Stimulated activated CD8-positive, alpha-beta memory T cell treated with anti-CD3 and anti-CD28 coated beads, Interleukin-12 subunit alpha, Interleukin-12 subunit beta, amount 100 ng/mL, for 24 hours (primary cell): ENCODE results near the gene TMEM19.

Source experiments
- DNase-seq: peaks from one replicate; pipeline ENCODE4 v3.0.0-alpha.2; 2020; ENCODE audit errors: extremely low read depth

The TMEM19 gene

DNA sequence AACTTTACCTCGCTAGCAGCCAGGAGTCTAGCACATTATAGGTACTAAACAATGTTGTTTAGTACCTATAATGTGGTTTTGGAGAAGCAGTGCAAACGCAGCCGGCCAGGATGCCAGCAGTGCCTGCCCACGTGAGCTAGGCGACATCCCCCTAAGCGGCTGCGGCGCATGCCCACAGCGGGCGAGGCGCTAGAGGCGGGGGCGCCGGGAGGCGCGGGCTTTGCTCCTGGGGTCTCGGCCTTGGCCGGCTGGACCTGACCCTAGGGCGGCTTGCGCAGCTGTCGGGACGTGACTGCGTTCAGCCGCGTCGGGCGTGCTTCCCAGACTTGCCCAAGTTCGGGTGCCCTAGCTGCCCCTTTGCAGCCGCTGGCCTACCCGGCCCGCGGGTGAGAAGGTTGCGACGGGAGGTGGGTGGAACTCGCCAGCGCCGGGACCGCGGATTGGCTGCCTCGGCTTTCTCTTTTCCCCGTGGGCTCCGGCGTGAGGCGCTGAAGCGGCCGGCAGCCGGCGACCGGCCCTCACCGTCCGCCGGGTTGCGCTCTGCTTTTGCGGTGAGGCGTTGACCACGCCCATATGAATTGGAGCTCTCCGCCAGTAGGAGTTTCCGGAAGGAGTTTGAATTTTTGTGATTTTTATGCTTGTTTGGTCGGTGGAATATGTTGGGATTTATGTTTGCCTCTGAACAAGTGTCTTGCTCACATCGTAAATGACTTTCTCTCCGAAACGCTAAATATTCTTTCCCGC, at the start of gene TMEM19:
Gene TMEM19, plus strand, starts transcription at position 169 of the 744 bp plus-strand sequence. CDS start 599 bp downstream, outside the sequence.
- peak; percentile 64 for DNase-seq

DNA sequence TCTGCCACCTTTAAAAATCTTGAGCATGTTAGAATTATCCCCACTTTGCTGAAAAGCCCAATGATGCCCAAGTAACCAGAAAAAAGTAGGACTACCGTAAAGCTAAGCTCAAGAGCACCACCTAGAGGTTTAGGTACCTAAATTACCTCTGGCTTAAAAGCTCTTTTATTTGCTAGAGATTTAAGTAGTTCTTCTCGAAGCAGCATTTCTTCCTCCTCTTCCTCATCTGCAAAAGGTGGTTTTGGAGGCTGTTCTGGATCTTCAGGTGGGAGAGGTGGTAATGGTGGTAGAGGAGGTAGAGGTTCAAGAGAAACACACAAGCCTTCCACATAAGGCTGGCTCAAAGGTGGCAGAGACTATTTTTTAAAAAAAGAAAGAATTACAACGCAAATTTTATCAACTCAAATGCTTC, 49.2 kb upstream of the TMEM19 start:
- DNase-seq: no peak

- DNase-seq: no peak
Measured at GRCh38 chr12:71638499-71638898, 47.4 kb upstream of the TMEM19 start.

DNA sequence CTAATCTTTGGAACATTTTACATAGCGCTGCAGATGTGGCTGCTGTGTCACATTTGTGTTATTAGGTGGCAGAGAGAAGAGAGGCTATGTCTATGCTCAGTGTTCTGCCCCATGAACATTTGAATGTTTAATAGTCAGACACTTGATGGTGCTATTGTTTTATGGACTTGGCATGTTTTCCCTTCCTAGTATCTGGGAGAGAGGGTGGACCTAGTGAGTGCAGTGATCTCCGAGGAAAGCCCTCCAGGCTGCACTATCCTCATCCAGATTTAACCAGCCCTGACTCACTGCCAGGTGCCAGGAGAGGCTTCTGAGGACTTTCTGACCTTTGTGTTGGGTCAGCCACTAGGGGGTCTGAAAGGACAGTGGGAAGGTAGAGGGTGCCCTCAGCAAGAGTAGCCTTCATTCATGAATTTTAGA, 46.5 kb upstream of the TMEM19 start:
- no peak for DNase-seq

DNA sequence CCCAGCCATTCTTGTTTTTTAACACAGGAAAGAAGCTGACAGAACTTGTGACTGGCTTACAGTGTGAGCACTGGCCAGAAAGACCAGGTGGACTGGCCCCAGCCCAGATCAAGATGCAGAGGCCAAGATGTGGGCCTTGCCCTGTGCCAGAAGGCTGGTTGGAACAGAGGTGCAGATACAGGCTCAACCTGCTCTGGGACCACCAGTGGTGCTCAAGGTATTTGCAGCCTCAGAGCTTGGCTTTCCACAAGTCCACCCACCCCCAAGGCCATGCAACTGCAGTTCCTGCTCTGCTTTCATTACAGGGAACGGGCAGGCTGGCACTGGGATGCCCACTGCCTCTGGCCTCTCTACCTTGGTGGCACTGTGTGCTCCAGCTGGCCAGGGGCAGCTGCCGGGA, 45.6 kb upstream of the TMEM19 start:
- DNase-seq: no peak

DNA sequence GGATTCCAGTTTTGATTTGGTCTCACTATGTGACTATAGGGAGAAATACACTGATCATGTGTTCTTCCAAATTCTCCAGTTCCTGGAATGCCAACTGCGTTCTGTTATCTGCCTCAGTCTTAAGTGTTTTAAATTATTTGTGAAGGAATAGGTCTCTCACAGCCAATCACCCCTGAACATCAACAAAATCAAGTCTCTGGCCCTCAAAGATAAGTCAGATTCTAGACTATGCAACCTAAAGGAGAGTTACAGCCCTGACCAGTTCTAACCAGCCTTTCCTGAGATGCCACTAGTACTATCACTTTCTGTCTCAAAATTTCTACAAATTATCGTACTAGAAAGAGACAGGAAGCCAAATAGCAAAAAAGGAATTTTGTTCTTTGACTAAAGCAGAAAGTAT, 44.5 kb upstream of the TMEM19 start:
- DNase-seq: no peak

DNA sequence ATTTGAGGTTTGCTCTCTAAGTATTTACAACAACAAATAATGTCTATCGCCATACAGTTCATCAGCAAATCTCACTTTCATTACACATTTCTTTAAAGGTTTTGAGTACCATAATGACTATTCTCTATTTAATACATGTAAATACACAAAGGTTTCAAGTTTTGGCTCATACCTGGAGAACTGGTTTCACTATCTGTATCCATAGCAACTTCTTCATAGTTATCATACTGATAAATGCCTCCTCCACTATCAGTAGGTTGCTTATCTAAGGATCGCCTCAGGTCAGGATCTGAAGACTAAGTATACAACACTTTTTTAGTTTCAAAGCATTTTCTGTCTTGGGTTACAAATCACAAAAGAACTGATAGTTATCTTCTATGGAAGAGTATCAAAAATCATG, 43.6 kb upstream of the TMEM19 start:
- no peak for DNase-seq

- no peak for DNase-seq
Measured at GRCh38 chr12:71645268-71645667, 40.6 kb upstream of the TMEM19 start.

- DNase-seq: no peak
Measured at GRCh38 chr12:71646512-71646911, 39.4 kb upstream of the TMEM19 start.

DNA sequence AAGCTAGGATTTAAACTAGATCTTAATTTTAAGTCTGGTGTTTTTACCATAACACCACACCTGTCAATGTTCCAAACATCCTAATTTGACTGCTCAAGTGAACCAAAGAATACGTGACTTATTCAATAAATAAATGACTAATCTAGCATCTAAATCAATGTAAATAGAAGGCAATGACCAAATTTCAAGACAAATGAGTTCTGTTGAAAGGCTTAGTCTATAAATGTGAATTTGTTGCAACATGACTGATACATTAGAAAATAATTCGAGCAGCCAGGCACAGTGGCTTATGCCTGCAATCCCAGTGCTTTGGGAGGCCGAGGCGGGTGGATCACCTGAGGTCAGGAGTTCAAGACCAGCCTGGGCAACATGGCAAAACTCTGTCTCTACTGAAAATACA, 37.3 kb upstream of the TMEM19 start:
- DNase-seq: no peak

GRCh38 chr12:71649401-71649800, 36.5 kb upstream of the TMEM19 start:
- no peak for DNase-seq

DNA sequence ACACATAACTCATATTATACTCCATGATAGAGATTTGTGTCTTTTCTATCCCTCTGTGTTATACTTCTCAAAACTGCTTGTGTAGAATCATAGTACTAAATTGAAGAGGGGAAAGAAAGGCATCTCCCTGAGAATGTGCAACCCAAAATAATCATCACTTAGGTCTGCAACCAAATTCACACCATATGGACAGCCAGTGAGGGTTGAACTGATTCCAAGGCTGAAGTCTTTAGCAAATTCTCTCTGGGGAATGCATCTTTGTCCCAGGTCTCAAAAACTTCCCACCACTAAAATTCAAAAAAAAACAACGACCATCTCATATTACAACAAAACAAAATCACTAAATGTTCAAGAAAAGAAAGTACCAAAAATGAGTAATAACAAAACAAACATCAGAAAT, 33.2 kb upstream of the TMEM19 start:
- no peak for DNase-seq

GRCh38 chr12:71653137-71653536, 32.7 kb upstream of the TMEM19 start:
- DNase-seq: no peak

GRCh38 chr12:71654200-71654599, 31.7 kb upstream of the TMEM19 start:
- DNase-seq: no peak

- no peak for DNase-seq
Measured at GRCh38 chr12:71655495-71655894, 30.4 kb upstream of the TMEM19 start.

DNA sequence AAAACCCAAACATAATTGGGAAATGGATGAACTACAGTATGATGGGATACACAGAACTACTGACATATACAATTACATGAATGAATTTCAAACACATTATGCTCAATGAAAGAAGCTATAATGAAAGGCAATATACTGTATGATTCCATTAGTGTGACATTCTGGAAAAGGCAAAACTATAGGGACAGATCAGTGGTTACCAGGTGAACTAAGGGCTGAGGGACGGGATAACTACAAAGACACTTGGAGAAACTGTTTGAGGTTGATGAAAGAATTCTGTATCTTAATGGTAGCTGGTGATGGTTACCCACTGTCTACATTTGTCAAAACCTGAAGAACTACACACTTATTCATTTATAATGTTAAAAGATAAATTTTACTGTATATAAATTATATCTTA, 30.0 kb upstream of the TMEM19 start:
- no peak for DNase-seq

- DNase-seq: no peak
Measured at GRCh38 chr12:71656740-71657139, 29.1 kb upstream of the TMEM19 start.

DNA sequence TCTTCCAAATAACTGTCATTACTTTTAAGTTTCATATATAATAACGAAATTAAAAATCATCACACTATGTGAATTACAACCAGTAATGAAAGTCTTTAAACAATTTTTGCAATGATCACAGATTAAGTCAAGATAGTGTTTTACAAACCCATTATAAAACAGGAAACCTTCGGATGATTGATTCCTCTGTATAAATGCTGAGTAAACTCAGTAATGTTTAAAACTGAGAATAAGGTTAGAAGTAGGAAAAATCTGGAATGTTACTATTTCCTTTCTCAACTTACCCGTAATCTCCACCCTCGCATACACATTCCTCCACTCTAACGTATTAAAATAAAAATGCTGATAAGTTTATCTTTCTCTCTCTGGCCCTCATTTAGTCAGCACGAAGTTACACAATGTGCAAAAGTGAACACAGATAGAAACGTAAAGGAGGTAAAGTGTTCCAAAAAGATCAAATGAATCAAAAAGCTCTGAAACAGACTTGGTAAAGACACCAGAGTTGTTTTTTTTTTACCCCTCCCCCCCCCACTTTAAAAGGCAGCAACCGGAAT, 23.8 kb upstream of the TMEM19 start:
- no peak for DNase-seq

- peak; percentile 36 for DNase-seq
Measured at GRCh38 chr12:71662849-71663560, 22.9 kb upstream of the TMEM19 start.

- peak; percentile 65 for DNase-seq
Measured at GRCh38 chr12:71663561-71664410, 22.1 kb upstream of the TMEM19 start, which contains the start of the genes THAP2 and ZFC3H1. THAP2 (plus strand) TSS chr12:71664301; CDS start chr12:71664510, 209 bp downstream. ZFC3H1 (minus strand) TSS chr12:71663848; CDS start chr12:71663610, 238 bp downstream.

- no peak for DNase-seq
Measured at GRCh38 chr12:71664411-71665089, 21.3 kb upstream of the TMEM19 start.
